ENCODE measurements around the gene GYPE.
"Not testable (repeated sequence)": the region's sequence is repeated elsewhere in the genome, so short reads cannot be mapped to it uniquely, and the experiment has no call there.

DNA sequence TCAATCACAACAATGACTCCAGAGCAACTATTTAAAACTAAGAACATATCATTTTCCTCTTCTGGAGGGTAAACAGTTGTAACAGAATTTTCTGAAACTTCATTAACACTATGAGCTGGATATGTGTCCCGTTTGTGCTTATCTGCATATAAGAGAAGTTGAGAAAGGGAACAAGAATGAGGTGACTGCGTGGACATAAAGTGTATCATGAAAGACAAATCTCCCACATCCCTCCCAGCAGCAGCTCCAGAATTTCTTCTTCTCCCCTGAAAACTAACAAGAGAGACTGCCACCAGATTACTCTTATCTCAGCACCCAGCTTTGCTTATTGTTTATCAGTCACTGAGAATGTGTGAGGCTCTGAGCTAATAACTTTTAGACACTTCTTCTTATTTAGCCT, 25.8 kb downstream of the GYPE start:
- TF ChIP-seq, protein P1, sequence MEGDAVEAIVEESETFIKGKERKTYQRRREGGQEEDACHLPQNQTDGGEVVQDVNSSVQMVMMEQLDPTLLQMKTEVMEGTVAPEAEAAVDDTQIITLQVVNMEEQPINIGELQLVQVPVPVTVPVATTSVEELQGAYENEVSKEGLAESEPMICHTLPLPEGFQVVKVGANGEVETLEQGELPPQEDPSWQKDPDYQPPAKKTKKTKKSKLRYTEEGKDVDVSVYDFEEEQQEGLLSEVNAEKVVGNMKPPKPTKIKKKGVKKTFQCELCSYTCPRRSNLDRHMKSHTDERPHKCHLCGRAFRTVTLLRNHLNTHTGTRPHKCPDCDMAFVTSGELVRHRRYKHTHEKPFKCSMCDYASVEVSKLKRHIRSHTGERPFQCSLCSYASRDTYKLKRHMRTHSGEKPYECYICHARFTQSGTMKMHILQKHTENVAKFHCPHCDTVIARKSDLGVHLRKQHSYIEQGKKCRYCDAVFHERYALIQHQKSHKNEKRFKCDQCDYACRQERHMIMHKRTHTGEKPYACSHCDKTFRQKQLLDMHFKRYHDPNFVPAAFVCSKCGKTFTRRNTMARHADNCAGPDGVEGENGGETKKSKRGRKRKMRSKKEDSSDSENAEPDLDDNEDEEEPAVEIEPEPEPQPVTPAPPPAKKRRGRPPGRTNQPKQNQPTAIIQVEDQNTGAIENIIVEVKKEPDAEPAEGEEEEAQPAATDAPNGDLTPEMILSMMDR (IDR thresholded peaks at IDR 0.05) = not testable (repeated sequence)
- TF ChIP-seq POLR2A (IDR thresholded peaks at IDR 0.05) = not testable (repeated sequence)
